ENCODE data around the gene SNX32.

DNA sequence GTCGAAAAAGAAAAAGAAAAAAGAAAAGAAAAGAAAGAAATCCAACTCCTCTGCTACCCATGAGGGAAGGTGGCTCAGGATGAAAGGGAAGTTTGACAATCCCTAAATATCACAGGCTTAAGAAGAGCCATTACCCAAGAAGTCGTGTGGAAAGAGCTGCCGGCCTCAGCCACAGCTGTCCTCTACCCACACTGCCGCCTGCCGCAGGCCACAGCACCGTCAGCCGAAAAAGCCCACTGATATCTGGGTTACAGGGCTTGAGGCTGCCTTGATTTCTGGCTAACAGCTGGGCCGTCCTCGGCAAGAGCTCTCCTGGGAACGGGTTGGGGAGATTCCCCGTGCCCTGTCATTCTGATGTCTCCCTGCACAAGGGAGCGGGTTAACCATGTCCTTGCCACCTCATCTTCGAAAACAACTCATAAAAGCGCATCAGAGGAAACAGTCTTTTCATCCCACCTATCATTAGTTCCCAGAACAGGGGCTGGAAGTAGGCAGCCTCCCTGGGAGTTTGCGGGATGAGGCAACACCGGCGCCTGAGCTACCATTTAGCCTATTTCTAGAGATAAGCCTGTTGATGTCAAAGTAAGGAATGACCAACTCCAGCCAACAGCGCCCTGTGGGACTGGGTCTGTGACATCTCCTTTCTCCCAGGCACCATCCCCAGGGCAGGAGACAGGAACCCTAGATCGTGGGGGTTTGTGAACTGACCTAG is 21.8 kb upstream of the SNX32 start:
- no peak for TF ChIP-seq POLR2A (IDR thresholded peaks at IDR 0.05)
- TF ChIP-seq, protein P1, sequence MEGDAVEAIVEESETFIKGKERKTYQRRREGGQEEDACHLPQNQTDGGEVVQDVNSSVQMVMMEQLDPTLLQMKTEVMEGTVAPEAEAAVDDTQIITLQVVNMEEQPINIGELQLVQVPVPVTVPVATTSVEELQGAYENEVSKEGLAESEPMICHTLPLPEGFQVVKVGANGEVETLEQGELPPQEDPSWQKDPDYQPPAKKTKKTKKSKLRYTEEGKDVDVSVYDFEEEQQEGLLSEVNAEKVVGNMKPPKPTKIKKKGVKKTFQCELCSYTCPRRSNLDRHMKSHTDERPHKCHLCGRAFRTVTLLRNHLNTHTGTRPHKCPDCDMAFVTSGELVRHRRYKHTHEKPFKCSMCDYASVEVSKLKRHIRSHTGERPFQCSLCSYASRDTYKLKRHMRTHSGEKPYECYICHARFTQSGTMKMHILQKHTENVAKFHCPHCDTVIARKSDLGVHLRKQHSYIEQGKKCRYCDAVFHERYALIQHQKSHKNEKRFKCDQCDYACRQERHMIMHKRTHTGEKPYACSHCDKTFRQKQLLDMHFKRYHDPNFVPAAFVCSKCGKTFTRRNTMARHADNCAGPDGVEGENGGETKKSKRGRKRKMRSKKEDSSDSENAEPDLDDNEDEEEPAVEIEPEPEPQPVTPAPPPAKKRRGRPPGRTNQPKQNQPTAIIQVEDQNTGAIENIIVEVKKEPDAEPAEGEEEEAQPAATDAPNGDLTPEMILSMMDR (IDR thresholded peaks at IDR 0.05): no peak
